ENCODE measurements around the gene TNFAIP2. TPM values are rescaled to one million over a fixed set of nuclear protein-coding genes. Genes with fewer than 3 reads are reported as not detected.
"Not testable (repeated sequence)": the region's sequence is repeated elsewhere in the genome, so short reads cannot be mapped to it uniquely, and the experiment has no call there.

The TNFAIP2 gene
- total RNA-seq, 2 experiments from 2014 or later, result 0.10 to 0.85 TPM

DNA sequence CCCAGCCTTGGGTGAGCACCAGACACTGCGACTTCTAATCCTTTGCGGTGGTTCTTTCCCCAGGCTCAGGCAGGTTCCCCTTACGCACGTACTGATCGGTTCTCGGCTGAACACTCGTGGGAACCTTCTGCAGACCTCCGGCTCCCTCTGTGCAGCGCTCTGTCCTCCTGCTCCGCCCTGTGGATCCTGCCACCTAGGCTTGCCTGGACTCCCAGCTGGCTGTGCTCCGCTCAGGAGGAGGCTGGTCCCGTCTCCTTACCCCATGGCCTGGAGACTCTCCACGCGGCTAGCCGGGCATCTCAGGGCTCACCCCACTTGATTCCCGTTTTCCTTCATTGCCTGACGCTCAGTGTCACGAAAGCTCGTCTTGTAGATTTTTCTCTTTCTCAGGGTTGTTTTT, 34.7 kb downstream of the TNFAIP2 start:
- Mint-ChIP-seq H3K27ac (no peak overlapping the region), H3K27me3 (no peaks in the 10 kb centered on the region), H3K9me3 (no peaks in the 10 kb centered on the region), H3K4me3 (no peak overlapping the region), H3K36me3 (no peaks in the 10 kb centered on the region), H3K4me1 (peaks cover 4% of the 10 kb centered on the region)
- DNase-seq, result no peak

DNA sequence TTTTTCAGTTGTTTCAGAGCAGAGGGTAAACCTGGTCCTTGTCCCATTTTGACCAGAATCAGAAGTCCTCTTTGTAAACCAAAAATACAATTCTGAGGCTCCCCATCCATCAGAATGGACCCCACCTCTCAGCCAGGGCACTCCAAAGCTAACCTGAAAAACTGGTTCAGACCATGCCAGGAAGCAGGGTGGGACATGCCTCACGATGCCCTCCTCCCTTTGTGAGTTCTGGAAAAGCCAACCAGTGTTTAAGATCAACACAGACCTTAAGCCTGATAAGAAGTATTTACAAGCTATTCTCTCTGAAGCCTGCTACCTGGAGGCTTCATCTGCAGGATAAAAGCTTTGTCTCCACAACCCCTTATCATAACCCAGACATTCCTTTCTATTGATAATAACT, 35.4 kb downstream of the TNFAIP2 start:
- no peak for DNase-seq
- Mint-ChIP-seq H3K36me3 (no peaks in the 10 kb centered on the region), H3K4me3 (no peak overlapping the region), H3K4me1 (peaks cover 4% of the 10 kb centered on the region), H3K27me3 (no peaks in the 10 kb centered on the region), H3K9me3 (no peaks in the 10 kb centered on the region), H3K27ac (no peak overlapping the region)

DNA sequence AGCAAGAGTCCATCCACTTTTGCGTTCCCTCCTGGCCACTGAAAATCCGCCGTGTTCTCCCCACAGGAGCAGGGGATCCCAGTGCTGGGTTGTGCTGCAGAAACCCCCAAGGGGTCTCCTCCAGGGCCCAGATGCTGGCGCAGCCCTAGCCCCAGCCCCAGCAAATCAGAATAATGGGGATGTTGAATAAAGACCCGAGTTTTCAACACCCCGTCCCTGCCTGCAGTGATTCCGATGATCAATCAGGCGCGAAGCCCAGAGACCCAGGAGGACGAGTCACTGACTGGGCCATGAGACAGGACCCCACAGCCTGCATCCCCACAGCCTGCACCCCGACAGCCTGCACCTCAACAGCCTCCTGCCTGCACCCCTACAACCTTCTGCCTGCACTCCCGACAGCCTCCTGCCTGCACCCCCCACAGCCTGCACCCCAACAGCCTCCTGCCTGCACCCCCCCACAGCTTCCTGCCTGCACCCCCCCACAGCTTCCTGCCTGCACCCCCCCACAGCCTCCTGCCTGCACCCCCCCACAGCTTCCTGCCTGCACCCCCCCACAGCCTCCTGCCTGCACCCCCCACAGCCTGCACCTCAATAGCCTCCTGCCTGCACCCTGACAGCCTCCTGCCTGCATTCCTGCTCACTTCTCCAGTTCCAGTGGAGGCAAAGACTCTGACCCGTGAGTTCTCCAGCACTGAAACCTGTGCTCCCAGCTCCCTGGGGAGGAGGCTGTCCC, 37.2 kb downstream of the TNFAIP2 start:
- Mint-ChIP-seq H3K4me1 (peaks cover 4% of the 10 kb centered on the region), H3K4me3 (no peak overlapping the region), H3K36me3 (no peaks in the 10 kb centered on the region), H3K27me3 (no peaks in the 10 kb centered on the region), H3K9me3 (no peaks in the 10 kb centered on the region), H3K27ac (no peak overlapping the region)
- no peak for DNase-seq

DNA sequence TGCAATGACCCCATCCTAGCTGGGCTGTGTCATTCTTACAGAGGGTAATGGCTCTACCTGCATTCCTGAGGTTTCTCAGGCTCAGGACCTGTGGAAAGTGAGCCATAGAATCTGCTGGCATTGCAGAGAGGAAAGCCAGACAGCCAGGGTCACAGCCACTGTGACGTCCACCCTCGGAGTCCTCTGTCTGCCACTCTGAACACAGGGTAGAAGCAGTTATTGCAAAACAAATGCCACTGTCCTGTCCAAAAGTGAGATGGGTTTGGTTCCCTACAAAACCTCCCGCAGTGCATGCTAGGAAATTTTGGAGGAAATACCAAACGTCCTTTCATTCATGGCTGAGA, 37.8 kb downstream of the TNFAIP2 start:
- DNase-seq, result no peak
- Mint-ChIP-seq H3K9me3 (no peaks in the 10 kb centered on the region), H3K4me3 (no peak overlapping the region), H3K27me3 (peaks cover 1% of the 10 kb centered on the region), H3K27ac (no peak overlapping the region), H3K36me3 (no peaks in the 10 kb centered on the region), H3K4me1 (peaks cover 4% of the 10 kb centered on the region)

DNA sequence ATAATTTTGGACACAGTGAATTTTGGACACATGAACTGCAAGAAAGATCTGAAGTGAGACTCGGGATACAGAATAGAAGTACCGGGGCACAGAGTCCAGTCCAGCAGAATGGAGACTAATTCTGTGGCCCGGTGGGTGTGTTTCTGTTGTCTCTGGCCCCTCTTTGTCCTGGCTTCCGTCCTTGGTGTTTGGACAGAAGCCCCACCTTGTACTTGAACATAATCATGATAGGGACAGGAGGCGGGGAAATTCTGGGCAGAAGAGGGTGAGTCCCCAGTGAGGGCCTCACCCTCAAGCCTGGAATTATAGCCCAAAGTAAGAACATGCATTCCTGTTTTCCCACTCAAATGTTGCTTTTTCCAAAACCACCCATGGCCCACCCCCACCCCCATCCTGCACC, 39.9 kb downstream of the TNFAIP2 start:
- Mint-ChIP-seq H3K9me3 (no peaks in the 10 kb centered on the region), H3K36me3 (no peaks in the 10 kb centered on the region), H3K4me1 (peaks cover 4% of the 10 kb centered on the region), H3K27me3 (peaks cover 4% of the 10 kb centered on the region), H3K27ac (no peak overlapping the region), H3K4me3 (no peak overlapping the region)
- no peak for DNase-seq

DNA sequence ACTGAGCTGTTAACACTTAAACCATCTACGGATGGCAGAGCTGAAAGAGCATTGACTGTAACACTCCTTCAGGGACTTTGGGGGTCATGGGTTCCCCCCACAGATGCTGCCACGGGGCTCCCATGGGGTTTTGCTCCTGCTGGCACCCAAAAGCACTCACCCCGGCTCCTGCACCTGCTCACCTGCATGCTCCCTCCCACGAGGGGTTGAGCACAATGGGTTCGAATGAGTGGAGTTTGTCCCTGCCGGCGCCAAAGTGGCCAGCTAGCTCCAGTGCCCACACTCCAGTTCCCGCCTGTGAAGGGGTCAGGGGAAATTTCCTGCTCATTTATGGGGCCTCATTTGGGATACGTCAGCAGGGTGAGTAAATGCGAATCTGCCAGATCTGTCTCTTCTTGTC, 40.7 kb downstream of the TNFAIP2 start:
- H3K27ac Mint-ChIP-seq, result no peak overlapping the region
- peaks cover 2% of the 10 kb centered on the region for H3K9me3 Mint-ChIP-seq
- peaks cover 4% of the 10 kb centered on the region for H3K4me1 Mint-ChIP-seq
- H3K27me3 Mint-ChIP-seq, result peaks cover 4% of the 10 kb centered on the region
- H3K36me3 Mint-ChIP-seq, result no peaks in the 10 kb centered on the region
- H3K4me3 Mint-ChIP-seq, result no peak overlapping the region
- no peak for DNase-seq

DNA sequence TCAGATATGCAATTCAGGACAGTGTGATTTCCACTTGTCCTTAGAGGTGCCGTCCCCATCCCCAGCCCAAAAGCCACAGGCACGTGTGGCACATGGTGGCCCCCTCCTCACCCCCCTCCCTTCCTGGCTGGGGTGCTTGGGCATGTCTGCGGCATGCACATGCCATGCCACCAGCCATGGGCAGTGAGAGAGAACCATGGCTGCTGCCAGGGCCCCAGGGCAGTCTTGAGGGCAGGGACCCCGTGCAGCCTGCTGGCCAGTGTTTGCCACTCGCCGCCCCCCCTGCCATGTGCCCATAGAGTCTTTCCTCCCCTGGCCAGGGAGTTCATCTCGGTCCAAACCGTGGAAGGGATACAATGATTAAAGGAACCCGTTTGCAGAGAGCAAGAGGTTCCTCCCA, 41.5 kb downstream of the TNFAIP2 start:
- Mint-ChIP-seq H3K27ac (no peak overlapping the region), H3K27me3 (peaks cover 4% of the 10 kb centered on the region)
- DNase-seq, result no peak

DNA sequence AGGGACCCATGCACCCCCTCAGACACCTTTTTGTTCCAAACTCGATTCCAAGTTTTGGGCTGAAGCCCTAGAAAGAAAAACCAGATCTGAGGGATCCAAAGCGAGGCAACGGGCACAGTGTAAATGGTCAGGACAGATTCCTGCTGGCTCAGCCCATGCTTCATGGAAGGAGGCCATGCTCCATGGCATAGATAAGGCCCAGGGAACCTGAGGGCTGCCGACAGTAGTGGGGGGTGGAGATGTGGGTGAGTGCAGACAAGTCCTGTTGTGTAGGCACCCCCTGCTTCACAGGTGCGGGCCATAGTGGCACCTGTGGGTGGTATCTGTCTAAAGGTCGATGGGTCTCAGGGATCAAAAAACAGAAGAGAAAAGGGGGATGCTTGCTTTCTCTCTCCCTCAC, 42.1 kb downstream of the TNFAIP2 start:
- peaks cover 4% of the 10 kb centered on the region for H3K27me3 Mint-ChIP-seq
- H3K4me3 Mint-ChIP-seq, result no peak overlapping the region
- no peak for DNase-seq
- H3K36me3 Mint-ChIP-seq, result peaks cover 1% of the 10 kb centered on the region
- peaks cover 4% of the 10 kb centered on the region for H3K4me1 Mint-ChIP-seq
- no peak overlapping the region for H3K27ac Mint-ChIP-seq
- peaks cover 8% of the 10 kb centered on the region for H3K9me3 Mint-ChIP-seq

More for the DNA sequence above, 41.5 kb downstream of the TNFAIP2 start:
- peaks cover 4% of the 10 kb centered on the region for H3K4me1 Mint-ChIP-seq
- H3K4me3 Mint-ChIP-seq, result no peak overlapping the region
- peaks cover 3% of the 10 kb centered on the region for H3K9me3 Mint-ChIP-seq
- H3K36me3 Mint-ChIP-seq, result no peaks in the 10 kb centered on the region

DNA sequence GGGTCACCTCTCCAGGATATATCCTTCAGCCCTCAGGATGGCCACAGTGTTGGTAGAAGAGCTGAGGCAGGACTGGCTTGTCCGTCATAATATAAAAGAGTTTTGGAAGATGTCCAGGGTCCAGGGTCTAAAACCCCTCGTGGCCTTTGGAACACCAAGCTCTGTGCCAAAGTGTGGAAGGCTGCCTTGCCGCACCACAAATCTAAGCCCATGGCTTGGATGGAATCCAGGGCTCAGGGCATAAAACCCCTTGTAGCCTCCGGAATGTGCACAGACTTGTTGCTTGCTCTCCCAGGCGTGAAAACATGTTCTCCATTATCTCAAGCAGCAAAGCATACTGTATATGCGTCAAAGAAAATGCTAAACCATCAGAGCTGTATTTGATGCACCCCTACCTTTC, 46.7 kb downstream of the TNFAIP2 start:
- peaks cover 8% of the 10 kb centered on the region for H3K36me3 Mint-ChIP-seq
- H3K4me3 Mint-ChIP-seq, result no peak overlapping the region
- no peaks in the 10 kb centered on the region for H3K4me1 Mint-ChIP-seq
- no peak for DNase-seq
- H3K27ac Mint-ChIP-seq, result no peak overlapping the region
- peaks cover 30% of the 10 kb centered on the region for H3K9me3 Mint-ChIP-seq
- peaks cover 18% of the 10 kb centered on the region for H3K27me3 Mint-ChIP-seq

DNA sequence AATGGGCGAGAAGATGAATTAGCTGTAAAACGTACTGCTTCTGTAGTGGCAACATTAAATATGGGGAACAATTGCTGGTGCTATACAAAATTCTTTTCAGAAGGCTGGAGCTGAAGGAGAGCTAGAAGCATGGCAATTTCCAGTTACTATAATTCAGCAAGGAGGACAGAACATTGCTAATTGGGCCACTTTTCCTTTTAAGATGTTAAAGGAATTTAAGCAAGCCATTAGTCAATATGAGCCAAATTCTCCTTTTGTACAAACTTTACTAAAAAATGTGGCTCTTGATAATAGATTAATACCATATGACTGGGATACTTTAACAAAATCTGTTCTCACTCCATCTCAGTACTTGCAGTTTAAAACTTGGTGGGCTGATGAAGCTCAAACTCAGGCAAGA, 47.9 kb downstream of the TNFAIP2 start:
- not testable (repeated sequence) for H3K4me1 Mint-ChIP-seq, DNase-seq, H3K27ac Mint-ChIP-seq, H3K36me3 Mint-ChIP-seq, H3K4me3 Mint-ChIP-seq
- Mint-ChIP-seq H3K9me3 (peaks cover 33% of the 10 kb centered on the region), H3K27me3 (peaks cover 15% of the 10 kb centered on the region)

DNA sequence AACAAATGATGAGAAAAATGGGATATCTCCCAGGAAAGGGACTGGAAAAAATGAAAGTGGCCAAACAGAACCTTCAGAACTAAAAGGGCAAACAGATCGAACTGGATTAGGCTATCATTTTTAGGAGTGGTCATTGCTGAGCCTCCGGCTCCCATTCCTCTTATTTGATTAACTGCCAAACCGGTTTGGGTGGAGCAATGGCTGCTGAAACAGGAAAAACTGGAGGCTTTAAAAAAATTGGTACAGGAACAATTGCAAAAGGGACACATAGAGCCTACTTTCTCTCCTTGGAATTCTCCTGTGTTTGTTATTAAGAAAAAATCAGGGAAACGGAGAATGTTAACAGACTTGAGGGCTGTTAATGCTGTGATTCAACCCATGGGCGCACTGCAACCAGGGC, 49.7 kb downstream of the TNFAIP2 start:
- peaks cover 14% of the 10 kb centered on the region for H3K27me3 Mint-ChIP-seq
- H3K4me1 Mint-ChIP-seq, result no peaks in the 10 kb centered on the region
- no peak overlapping the region for H3K27ac Mint-ChIP-seq
- H3K9me3 Mint-ChIP-seq, result peaks cover 33% of the 10 kb centered on the region
- DNase-seq, result no peak
- H3K4me3 Mint-ChIP-seq, result no peak overlapping the region
- peaks cover 8% of the 10 kb centered on the region for H3K36me3 Mint-ChIP-seq

DNA sequence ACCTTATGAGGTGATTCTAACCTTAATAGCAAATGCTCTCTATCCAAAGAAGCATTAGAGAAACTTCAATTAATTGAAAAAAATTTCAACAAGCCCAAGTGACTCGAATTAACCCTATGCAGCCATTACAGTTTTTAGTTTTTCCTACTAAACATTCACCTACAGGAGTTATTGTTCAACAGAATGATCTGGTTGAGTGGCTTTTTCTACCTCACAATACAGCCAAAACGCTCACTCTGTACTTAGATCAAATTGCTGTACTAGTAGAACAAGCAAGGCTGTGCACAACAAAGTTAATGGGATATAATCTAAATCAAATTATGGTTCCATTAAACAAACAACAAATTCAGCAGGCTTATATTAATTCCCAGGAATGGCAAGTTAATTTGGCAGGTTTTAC, 50.6 kb downstream of the TNFAIP2 start:
- not testable (repeated sequence) for H3K4me3 Mint-ChIP-seq, DNase-seq, H3K4me1 Mint-ChIP-seq, H3K36me3 Mint-ChIP-seq, H3K27ac Mint-ChIP-seq
- Mint-ChIP-seq H3K9me3 (peaks cover 31% of the 10 kb centered on the region), H3K27me3 (peaks cover 14% of the 10 kb centered on the region)

DNA sequence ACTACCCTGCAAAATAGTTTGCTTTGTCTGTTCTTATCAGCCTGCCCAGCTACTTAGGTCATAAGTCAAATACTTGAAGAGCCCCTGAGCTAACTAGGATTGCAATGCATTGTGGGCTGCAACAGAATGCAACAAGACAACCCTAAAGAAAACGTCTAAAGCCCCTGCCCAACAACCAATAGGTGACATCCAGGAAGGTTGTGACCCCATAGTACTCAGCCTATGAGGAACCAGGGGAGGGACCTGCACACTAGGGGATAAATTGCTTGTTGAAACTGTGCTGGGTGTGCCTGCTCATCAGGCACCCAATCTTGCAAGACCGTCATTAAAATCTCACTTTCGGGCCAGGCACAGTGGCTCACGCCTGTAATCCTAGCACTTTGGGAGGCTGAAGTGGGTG, 52.9 kb downstream of the TNFAIP2 start:
- not testable (repeated sequence) for H3K27ac Mint-ChIP-seq, H3K4me3 Mint-ChIP-seq, DNase-seq, H3K4me1 Mint-ChIP-seq, H3K36me3 Mint-ChIP-seq, H3K27me3 Mint-ChIP-seq
- peaks cover 19% of the 10 kb centered on the region for H3K9me3 Mint-ChIP-seq

DNA sequence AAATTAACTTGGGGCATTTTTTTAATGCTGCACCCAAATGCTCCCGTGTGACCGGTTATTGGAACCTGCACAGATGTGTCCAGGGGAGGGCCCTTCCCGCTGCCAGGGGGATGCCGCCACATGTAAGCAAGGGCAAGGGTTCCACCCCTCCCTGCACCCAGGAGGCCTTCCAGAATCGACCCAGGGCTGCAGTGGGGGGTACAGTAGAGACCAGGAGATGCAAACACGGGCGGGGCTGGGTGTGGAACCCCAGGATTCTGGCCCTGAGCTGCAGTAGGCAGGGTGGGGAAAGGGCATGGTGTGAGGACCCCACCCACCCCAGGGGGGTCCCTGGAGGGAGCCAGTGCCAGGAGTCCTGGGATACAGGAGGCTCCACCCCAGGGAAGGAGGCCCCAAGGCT, 54.1 kb downstream of the TNFAIP2 start:
- Mint-ChIP-seq H3K36me3 (no peaks in the 10 kb centered on the region), H3K27me3 (peaks cover 4% of the 10 kb centered on the region), H3K4me1 (peaks cover 4% of the 10 kb centered on the region), H3K27ac (no peak overlapping the region), H3K4me3 (no peak overlapping the region), H3K9me3 (peaks cover 14% of the 10 kb centered on the region)
- DNase-seq, result no peak

DNA sequence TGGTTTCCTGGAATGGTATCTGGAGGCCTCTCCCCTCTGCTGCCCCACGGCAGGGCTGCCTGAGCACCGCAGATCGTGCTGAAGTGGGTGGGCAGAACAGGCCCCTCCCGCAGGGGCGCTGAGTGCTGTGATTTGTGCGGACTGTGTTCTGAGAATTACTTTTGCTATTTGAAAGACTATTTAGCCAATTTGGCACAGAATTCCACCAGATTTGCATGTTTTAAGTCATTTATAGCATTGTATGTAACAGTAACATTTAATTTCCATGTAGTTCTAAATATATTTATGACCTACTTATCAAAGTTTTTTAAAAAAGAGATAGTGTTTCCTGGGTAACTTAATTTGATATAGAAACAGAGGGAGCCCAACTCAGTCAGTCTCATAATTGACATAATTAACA, 55.3 kb downstream of the TNFAIP2 start:
- Mint-ChIP-seq H3K27me3 (no peaks in the 10 kb centered on the region), H3K9me3 (peaks cover 10% of the 10 kb centered on the region), H3K27ac (no peak overlapping the region), H3K4me1 (peaks cover 4% of the 10 kb centered on the region), H3K4me3 (no peak overlapping the region), H3K36me3 (no peaks in the 10 kb centered on the region)
- DNase-seq, result no peak

DNA sequence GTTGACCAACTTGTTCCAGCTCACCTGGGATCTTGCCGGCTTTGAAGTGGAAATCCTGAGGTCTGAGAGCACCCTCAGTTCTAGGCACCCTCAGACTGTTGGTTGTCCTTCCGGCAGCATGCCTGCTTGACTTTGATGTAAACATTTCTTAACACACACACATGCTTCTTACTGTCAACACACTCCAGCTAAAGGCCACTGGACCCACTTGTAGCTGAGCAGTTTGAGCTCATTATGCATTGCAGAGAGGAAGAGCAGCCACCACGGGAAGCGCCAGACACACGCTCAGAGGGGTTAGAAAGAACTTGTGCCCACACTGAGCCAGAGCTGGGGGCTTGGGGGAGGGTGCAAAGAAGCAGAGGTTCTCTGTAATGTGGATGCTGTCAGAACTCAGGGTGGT, 55.8 kb downstream of the TNFAIP2 start:
- Mint-ChIP-seq H3K4me3 (no peak overlapping the region), H3K36me3 (no peaks in the 10 kb centered on the region), H3K27me3 (peaks cover 4% of the 10 kb centered on the region), H3K4me1 (peaks cover 4% of the 10 kb centered on the region), H3K9me3 (peaks cover 7% of the 10 kb centered on the region), H3K27ac (no peak overlapping the region)
- DNase-seq, result no peak
